NB4 (cell line): ENCODE data around the gene ADD1.

Source experiments
- MYC ChIP-seq: IDR thresholded peaks from 2 replicates; pipeline ENCODE4 v1.6.1; 2011; ENCODE audit warnings: low read depth, low read length
- POLR2A ChIP-seq: IDR thresholded peaks from 2 replicates; pipeline ENCODE4 v1.6.1; 2011; ENCODE audit warnings: mild to moderate bottlenecking; ENCODE audit not compliant: insufficient read length; ENCODE audit errors: extremely low read depth
- TF ChIP-seq, protein P1 (sequence below): IDR thresholded peaks from one replicate; pipeline ENCODE4 v1.5.1; 2012; ENCODE audit warnings: low read depth, low read length
- TF ChIP-seq, protein P2 (sequence below): IDR thresholded peaks from 2 replicates; pipeline ENCODE4 v1.6.1; 2011; ENCODE audit warnings: low read depth, low read length

DNA sequence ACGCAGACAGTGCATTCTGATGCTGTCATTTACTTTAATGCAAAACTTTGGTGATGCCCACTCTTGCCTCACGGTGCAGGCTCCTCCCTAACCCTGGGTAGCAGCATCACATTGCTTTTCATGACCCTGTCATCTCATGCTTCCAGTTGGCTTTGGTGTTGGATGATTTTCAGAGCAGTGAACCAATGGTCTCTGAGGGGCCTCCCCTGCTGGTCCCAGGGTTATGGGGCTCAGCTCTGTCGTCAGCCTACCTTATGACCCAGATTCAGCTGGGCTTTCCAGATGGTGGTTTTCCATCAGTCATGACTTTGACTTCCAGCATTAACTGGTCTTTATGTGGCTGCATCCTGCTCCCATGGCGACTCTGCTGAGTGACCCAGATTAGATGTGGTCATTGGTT, 63.6 kb downstream of the ADD1 start:
- TF ChIP-seq, protein P1, sequence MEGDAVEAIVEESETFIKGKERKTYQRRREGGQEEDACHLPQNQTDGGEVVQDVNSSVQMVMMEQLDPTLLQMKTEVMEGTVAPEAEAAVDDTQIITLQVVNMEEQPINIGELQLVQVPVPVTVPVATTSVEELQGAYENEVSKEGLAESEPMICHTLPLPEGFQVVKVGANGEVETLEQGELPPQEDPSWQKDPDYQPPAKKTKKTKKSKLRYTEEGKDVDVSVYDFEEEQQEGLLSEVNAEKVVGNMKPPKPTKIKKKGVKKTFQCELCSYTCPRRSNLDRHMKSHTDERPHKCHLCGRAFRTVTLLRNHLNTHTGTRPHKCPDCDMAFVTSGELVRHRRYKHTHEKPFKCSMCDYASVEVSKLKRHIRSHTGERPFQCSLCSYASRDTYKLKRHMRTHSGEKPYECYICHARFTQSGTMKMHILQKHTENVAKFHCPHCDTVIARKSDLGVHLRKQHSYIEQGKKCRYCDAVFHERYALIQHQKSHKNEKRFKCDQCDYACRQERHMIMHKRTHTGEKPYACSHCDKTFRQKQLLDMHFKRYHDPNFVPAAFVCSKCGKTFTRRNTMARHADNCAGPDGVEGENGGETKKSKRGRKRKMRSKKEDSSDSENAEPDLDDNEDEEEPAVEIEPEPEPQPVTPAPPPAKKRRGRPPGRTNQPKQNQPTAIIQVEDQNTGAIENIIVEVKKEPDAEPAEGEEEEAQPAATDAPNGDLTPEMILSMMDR, result no peak
- TF ChIP-seq POLR2A (no peak), MYC (no peak)
- TF ChIP-seq, protein P2, sequence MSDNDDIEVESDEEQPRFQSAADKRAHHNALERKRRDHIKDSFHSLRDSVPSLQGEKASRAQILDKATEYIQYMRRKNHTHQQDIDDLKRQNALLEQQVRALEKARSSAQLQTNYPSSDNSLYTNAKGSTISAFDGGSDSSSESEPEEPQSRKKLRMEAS, result no peak
